B cell (primary cell): Measurements from ENCODE around the gene KRTAP10-5. TPM values are rescaled to one million over a fixed set of nuclear protein-coding genes. Genes with fewer than 3 reads are reported as not detected.

Source experiments
- ATAC-seq: fragments of 200-7000 bp; cut with Tn5 transposase; one replicate; pipeline ENCODE4 v1.10.0; 2021; ENCODE audit warnings: low read depth, mild to moderate bottlenecking, moderate number of reproducible peaks, moderate library complexity
- CTCF ChIA-PET: fragments of 350-600 bp; sonication (Branson Sonifier 250); formaldehyde crosslinking; loops from one replicate; lab custom pipeline; 2021; ENCODE audit warnings: antibody characterized with exemption, inconsistent platforms; lab: Charles Lee
- POLR2A ChIA-PET: fragments of 350-600 bp; sonication (Branson Sonifier 250); formaldehyde crosslinking; loops from one replicate; lab custom pipeline; 2021; ENCODE audit warnings: antibody characterized with exemption; lab: Charles Lee
- DNase-seq: peaks from one replicate; pipeline ENCODE4 v3.0.0; 2013
- H2AFZ ChIP-seq: 2 replicates; pipeline ENCODE4 v1.6.1; 2012; ENCODE audit warnings: mild to moderate bottlenecking, low read depth, low read length; ENCODE audit not compliant: insufficient read depth, poor library complexity, severe bottlenecking
- H3K27ac ChIP-seq, 2 donors: 1 replicate in 1 of 2; 2 replicates in 1 of 2; pipeline ENCODE4 v1.5.1; 2012 to 2013; ENCODE audit warnings: low read length in 2 of 2, mild to moderate bottlenecking in 2 of 2, moderate library complexity in 1 of 2
- H3K27me3 ChIP-seq, 4 experiments: fragments of 200-600 bp in 1 of 4; sonication (generic) in 1 of 4; replicated peaks in 1 of 4; 1 replicate in 2 of 4; 2 replicates in 2 of 4; pipeline versions ENCODE4 v1.6.1 to v1.7.0; 2013 to 2016; ENCODE audit warnings: low read length in 3 of 4, mild to moderate bottlenecking in 2 of 4, mixed read lengths in 1 of 4, moderate library complexity in 1 of 4; ENCODE audit not compliant: insufficient read depth in 4 of 4, control insufficient read depth in 3 of 4; ENCODE audit errors: control extremely low read depth in 1 of 4
- H3K36me3 ChIP-seq, 2 experiments: replicated peaks in 1 of 2; 1 replicate in 1 of 2; 2 replicates in 1 of 2; pipeline versions ENCODE4 v1.6.1 to v1.7.1; 2013; ENCODE audit warnings: low read length in 1 of 2; ENCODE audit not compliant: insufficient read depth in 2 of 2, control insufficient read depth in 1 of 2; ENCODE audit errors: control extremely low read depth in 1 of 2, extremely low read depth in 1 of 2
- H3K4me1 ChIP-seq, 2 donors: fragments of 200-600 bp in 1 of 2; sonication (generic) in 1 of 2; 1 replicate in 1 of 2; 2 replicates in 1 of 2; pipeline versions ENCODE4 v1.5.1 to v1.6.1; 2013 to 2017; ENCODE audit warnings: low read length in 2 of 2; ENCODE audit not compliant: control insufficient read depth in 2 of 2, insufficient read depth in 2 of 2
- H3K4me2 ChIP-seq: replicated peaks from 2 replicates; pipeline ENCODE3; 2012; ENCODE audit warnings: mild to moderate bottlenecking, low read depth, low read length; ENCODE audit not compliant: poor library complexity, severe bottlenecking
- H3K4me3 ChIP-seq, 5 experiments: fragments of 200-600 bp in 1 of 5; sonication (generic) in 1 of 5; 1 replicate in 3 of 5; 2 replicates in 2 of 5; pipeline versions ENCODE4 v1.5.1 to v1.7.0; 2011 to 2016; ENCODE audit warnings: low read length in 4 of 5, mild to moderate bottlenecking in 4 of 5, low read depth in 2 of 5, control low read depth in 1 of 5, moderate library complexity in 1 of 5; ENCODE audit not compliant: insufficient read depth in 1 of 5; ENCODE audit errors: control extremely low read depth in 1 of 5, extremely low read depth in 1 of 5
- H3K79me2 ChIP-seq: fragments of 200-600 bp; sonication (generic); one replicate; pipeline ENCODE4 v1.6.0; 2016; ENCODE audit warnings: low read length; ENCODE audit not compliant: control insufficient read depth, insufficient read depth
- H3K9ac ChIP-seq: fragments of 200-600 bp; sonication (generic); 2 replicates; pipeline ENCODE4 v1.6.1; 2017; ENCODE audit warnings: mild to moderate bottlenecking, low read length, moderate library complexity
- H3K9me3 ChIP-seq, 3 donors: one replicate each; pipeline versions ENCODE4 v1.6.1 to v1.7.1; 2013; ENCODE audit warnings: low read length in 2 of 3; ENCODE audit not compliant: control insufficient read depth in 2 of 3, insufficient read depth in 1 of 3; ENCODE audit errors: control extremely low read depth in 1 of 3
- H4K20me1 ChIP-seq: 2 replicates; pipeline ENCODE4 v1.6.0; 2012; ENCODE audit warnings: mild to moderate bottlenecking, low read length; ENCODE audit not compliant: insufficient read depth, control insufficient read depth, poor library complexity, severe bottlenecking
- H3K27ac Mint-ChIP-seq: one replicate; pipeline ENCODE4 v1.8.0; 2021; ENCODE audit warnings: mixed read lengths
- H3K27me3 Mint-ChIP-seq: one replicate; pipeline ENCODE4 v1.8.0; 2021; ENCODE audit warnings: mixed read lengths
- H3K4me1 Mint-ChIP-seq: one replicate; pipeline ENCODE4 v1.8.0; 2021; ENCODE audit warnings: mixed read lengths
- H3K4me3 Mint-ChIP-seq: one replicate; pipeline ENCODE4 v1.8.0; 2021; ENCODE audit warnings: mixed read lengths
- H3K9me3 Mint-ChIP-seq: one replicate; pipeline ENCODE4 v1.8.0; 2022; ENCODE audit warnings: mixed read lengths; ENCODE audit not compliant: insufficient read depth
- CTCF ChIP-seq: fragments of 200-600 bp; IDR thresholded peaks from one replicate; pipeline ENCODE4 v1.8.0; 2022; ENCODE audit warnings: antibody characterized with exemption, mild to moderate bottlenecking
- EZH2 ChIP-seq: IDR thresholded peaks from 2 replicates; pipeline ENCODE4 v1.6.1; 2012; ENCODE audit warnings: borderline replicate concordance, low read depth, mild to moderate bottlenecking, moderate library complexity, low read length; ENCODE audit not compliant: insufficient read depth, poor library complexity, severe bottlenecking
- WGBS: methylation state at CpG from one replicate; pipeline ENCODE4 v1.1.5; 2013; ENCODE audit warnings: missing lambda C conversion rate; ENCODE audit not compliant: insufficient coverage; 5-methylcytosine and 5-hydroxymethylcytosine counted together
- intact Hi-C: fragments of 100-400 bp; cut with micrococcal nuclease; formaldehyde crosslinking; loops from one replicate; pipeline ENCODE4 v1.10.0; 2022
- polyA plus RNA-seq: library from polyadenylated mRNA; depleted of rRNA; stranded (reverse); fragments of >200 nt; gene quantifications from 2 replicates; pipeline ENCODE4 v1.2.3, GENCODE V29; 2012
- total RNA-seq, 2 donors: library from RNA; stranded (reverse); fragments of 120-200 nt in 1 of 2; gene quantifications; 1 replicate in 1 of 2; 2 replicates in 1 of 2; pipeline versions ENCODE4 v1.2.3 to v1.2.4, GENCODE V29; 2013 to 2022

KRTAP10-5 gene
- total and polyA plus RNA-seq, 2 donors (not counting 1 experiment from before 2014, with no cell fraction given): not detected

- ChIA-PET POLR2A (no interaction called here), CTCF (no interaction called here)
- H3K27ac Mint-ChIP-seq: no peak overlapping the region
- Histone ChIP-seq H3K4me2 (no peak overlapping the region), H3K79me2 (no peaks in the 10 kb centered on the region), H3K27me3 (peaks cover 0 to 10% (median 3%) of the 10 kb centered on the region in 4 experiments), H3K9me3 (peaks cover under 1 to 18% (median 1%) of the 10 kb centered on the region in 3 donors), H4K20me1 (no peaks in the 10 kb centered on the region), H3K4me3 (no peak overlapping the region), H3K4me1 (no peaks in the 10 kb centered on the region), H2AFZ (no peak overlapping the region), H3K27ac (no peak overlapping the region), H3K9ac (no peak overlapping the region), H3K36me3 (no peaks in the 10 kb centered on the region)
- H3K9me3 Mint-ChIP-seq: peaks cover 6% of the 10 kb centered on the region
- no peaks in the 10 kb centered on the region for H3K4me1 Mint-ChIP-seq
- 91% methylated on average over 5 of the region's 8 CpGs for WGBS
- no peak for TF ChIP-seq EZH2
- no peak for TF ChIP-seq CTCF
- intact Hi-C loops: no loop called here
- ATAC-seq (no peak), DNase-seq (no peak)
- H3K4me3 Mint-ChIP-seq: no peak overlapping the region
- peaks cover 44% of the 10 kb centered on the region for H3K27me3 Mint-ChIP-seq
Observed at GRCh38 chr21:44603911-44604310, 23.5 kb upstream of the KRTAP10-5 start.

GRCh38 chr21:44603109-44603875 is 22.9 kb upstream of the KRTAP10-5 start:
- H3K4me1 Mint-ChIP-seq: no peaks in the 10 kb centered on the region
- H3K9me3 Mint-ChIP-seq: peaks cover 9% of the 10 kb centered on the region
- no peaks in the 10 kb centered on the region for H4K20me1 ChIP-seq
- H3K27me3 ChIP-seq: peaks cover 0 to 10% (median 3%) of the 10 kb centered on the region in 4 experiments
- no peak overlapping the region for H3K4me2 ChIP-seq
- no peak overlapping the region for H3K4me3 Mint-ChIP-seq
- no peak overlapping the region for H3K27ac ChIP-seq
- no peak overlapping the region for H3K27ac Mint-ChIP-seq
- TF ChIP-seq EZH2 (no peak), CTCF (no peak)
- no peaks in the 10 kb centered on the region for H3K4me1 ChIP-seq
- H2AFZ ChIP-seq: no peak overlapping the region
- no peaks in the 10 kb centered on the region for H3K36me3 ChIP-seq
- no peak overlapping the region for H3K9ac ChIP-seq
- intact Hi-C loops: no loop called here
- ChIA-PET CTCF (no interaction called here), POLR2A (no interaction called here)
- H3K4me3 ChIP-seq: no peak overlapping the region
- H3K9me3 ChIP-seq: peaks cover 0 to 19% (median 3%) of the 10 kb centered on the region in 3 donors
- ATAC-seq: no peak
- DNase-seq: no peak
- no peaks in the 10 kb centered on the region for H3K79me2 ChIP-seq
- 69% methylated on average over 11 of the region's 17 CpGs for WGBS
- H3K27me3 Mint-ChIP-seq: peaks cover 49% of the 10 kb centered on the region
